GM12878 (cell line): Measurements from ENCODE around the gene ELK4. TPM values are rescaled to one million over a fixed set of nuclear protein-coding genes. Genes with fewer than 3 reads are reported as not detected.

Experiments
- ATF3 ChIP-seq: IDR thresholded peaks from 2 replicates; pipeline ENCODE4 v1.6.1; 2011; ENCODE audit warnings: low read depth, mild to moderate bottlenecking, low read length, moderate library complexity, borderline replicate concordance; ENCODE audit errors: extremely low read depth
- BRCA1 ChIP-seq: IDR thresholded peaks from 2 replicates; pipeline ENCODE4 v1.6.1; 2011; ENCODE audit warnings: low read depth, low read length, improper control_type of control experiment
- CBFB ChIP-seq: IDR thresholded peaks from 2 replicates; pipeline ENCODE4 v1.6.1; 2016; ENCODE audit warnings: antibody characterized with exemption, low read depth
- CEBPZ ChIP-seq: fragments of 150-350 bp; IDR thresholded peaks from 2 replicates; pipeline ENCODE4 v1.6.1; 2016; ENCODE audit warnings: low read depth, low read length
- ELK1 ChIP-seq: IDR thresholded peaks from 2 replicates; pipeline ENCODE4 v1.6.1; 2012; ENCODE audit warnings: low read depth, low read length, improper control_type of control experiment
- ESRRA ChIP-seq: IDR thresholded peaks from 2 replicates; pipeline ENCODE4 v1.6.1; 2012; ENCODE audit warnings: mild to moderate bottlenecking, low read length, improper control_type of control experiment
- FOXK2 ChIP-seq: fragments of 450-650 bp; IDR thresholded peaks from 2 replicates; pipeline ENCODE4 v1.6.1; 2017; ENCODE audit warnings: mild to moderate bottlenecking, moderate library complexity
- IRF4 ChIP-seq: IDR thresholded peaks from 2 replicates; pipeline ENCODE4 v1.6.1; 2011; ENCODE audit warnings: low read depth, low read length
- JUNB ChIP-seq: IDR thresholded peaks from 2 replicates; pipeline ENCODE4 v1.6.1; 2016; ENCODE audit warnings: antibody characterized with exemption, mild to moderate bottlenecking
- MYC ChIP-seq: IDR thresholded peaks from 2 replicates; pipeline ENCODE4 v1.6.1; 2011; ENCODE audit warnings: mild to moderate bottlenecking, low read length, moderate library complexity, inconsistent platforms; ENCODE audit not compliant: insufficient read depth, insufficient replicate concordance, insufficient read length, severe bottlenecking
- NR2C2 ChIP-seq: IDR thresholded peaks from 2 replicates; pipeline ENCODE4 v1.6.1; 2011; ENCODE audit warnings: borderline replicate concordance, low read depth; ENCODE audit not compliant: control insufficient read depth, insufficient read length
- POLR2A ChIP-seq: IDR thresholded peaks from 2 replicates; pipeline ENCODE4 v1.6.1; 2011; ENCODE audit warnings: low read depth, mild to moderate bottlenecking, low read length
- POU2F2 ChIP-seq: IDR thresholded peaks from 3 replicates; pipeline ENCODE4 v1.6.1; 2011; ENCODE audit warnings: low read depth, mild to moderate bottlenecking, low read length, borderline replicate concordance
- RB1 ChIP-seq: fragments of 450-650 bp; formaldehyde crosslinking; IDR thresholded peaks from 2 replicates; pipeline ENCODE4 v1.6.1; 2017; ENCODE audit warnings: mild to moderate bottlenecking, borderline replicate concordance
- RBBP5 ChIP-seq: fragments of 200-600 bp; sonication (generic); conservative IDR thresholded peaks from 2 replicates; pipeline ENCODE4 v1.6.1; 2016
- SIX5 ChIP-seq: IDR thresholded peaks from 2 replicates; pipeline ENCODE4 v1.6.1; 2011; ENCODE audit warnings: mild to moderate bottlenecking, low read depth, low read length, moderate library complexity; ENCODE audit not compliant: severe bottlenecking
- SMAD5 ChIP-seq: IDR thresholded peaks from 2 replicates; pipeline ENCODE4 v1.6.1; 2016; ENCODE audit warnings: antibody characterized with exemption, low read depth
- SREBF2 ChIP-seq: IDR thresholded peaks from 2 replicates; pipeline ENCODE4 v1.6.1; 2012; ENCODE audit warnings: mild to moderate bottlenecking, low read length
- TAF1 ChIP-seq: IDR thresholded peaks from 2 replicates; pipeline ENCODE4 v1.6.1; 2011; ENCODE audit warnings: mild to moderate bottlenecking, low read depth, low read length, borderline replicate concordance
- TCF12 ChIP-seq: IDR thresholded peaks from 2 replicates; pipeline ENCODE4 v1.6.1; 2011; ENCODE audit warnings: low read depth, mild to moderate bottlenecking, low read length
- WRNIP1 ChIP-seq: IDR thresholded peaks from 2 replicates; pipeline ENCODE4 v1.6.1; 2011; ENCODE audit warnings: low read depth, low read length, improper control_type of control experiment, borderline replicate concordance
- ZBTB40 ChIP-seq: fragments of 450-650 bp; IDR thresholded peaks from 2 replicates; pipeline ENCODE4 v1.6.1; 2016; ENCODE audit warnings: mild to moderate bottlenecking, moderate library complexity, borderline replicate concordance
- ZZZ3 ChIP-seq: IDR thresholded peaks from 2 replicates; pipeline ENCODE4 v1.6.1; 2011; ENCODE audit warnings: low read depth; ENCODE audit not compliant: control insufficient read depth, insufficient read length
- polyA plus RNA-seq, 11 experiments: library from polyadenylated mRNA; depleted of rRNA in 4 of 11; unstranded in 6 of 11; stranded (reverse) in 5 of 11; fragments of >200 nt; fragmentation: Nextera tagmentation in 4 of 11; fragmentation: Illumina TruSeq in 1 of 11; extraction: Ambion mirVana in 4 of 11; extraction: Trizol in 1 of 11; gene quantifications; 1 replicate in 1 of 11; 2 replicates in 10 of 11; pipeline versions ENCODE4 v1.2.1 to v1.2.3, GENCODE V29; 2011 to 2016; ENCODE audit warnings: inconsistent platforms in 2 of 11, missing spikeins in 2 of 11, low read depth in 1 of 11
- total RNA-seq, 4 experiments: library from RNA; depleted of rRNA in 3 of 4; stranded (reverse); fragments of >200 nt in 3 of 4; fragmentation: Illumina TruSeq in 1 of 4; extraction: Trizol in 1 of 4; gene quantifications; 2 replicates each; pipeline versions ENCODE4 v1.2.1 to v1.2.3, GENCODE V29; 2013 to 2021

The ELK4 gene
- total and polyA plus RNA-seq, 10 of the 15 experiments (the other 5 are each of a cell fraction or from before 2014, with no cell fraction given), result 5.2 to 71.5 (median 18.5) TPM

- TF ChIP-seq ELK1 (no peak), NR2C2 (no peak), WRNIP1 (no peak), ZZZ3 (no peak), ESRRA (no peak), JUNB (no peak; the same call in 1 of the 2 replicates), SREBF2 (no peak), TCF12 (no peak), ZBTB40 (no peak), SIX5 (no peak), MYC (no peak), RBBP5 (no peak), CBFB (no peak), SMAD5 (no peak), IRF4 (no peak), POU2F2 (no peak), CEBPZ (no peak), ATF3 (no peak), TAF1 (no peak), RB1 (no peak), FOXK2 (no peak), POLR2A (no peak), BRCA1 (no peak)
These were observed 37.7 kb upstream of the ELK4 start (continued) for GRCh38 chr1:205669341-205670149.
